Measurements from ENCODE around the gene UPK1B.

- TF ChIP-seq CTCF (IDR thresholded peaks at IDR 0.05) (no peak), POLR2AphosphoS5 (IDR thresholded peaks at IDR 0.05) (no peak), POLR2A (IDR thresholded peaks at IDR 0.05) (no peak)
These were observed at the start of gene UPK1B for GRCh38 chr3:119173325-119173724.

Measured in suprapubic skin (tissue), 4 donors.